Measurements from ENCODE around the gene NCOA7. TPM values are rescaled to one million over a fixed set of nuclear protein-coding genes. Genes with fewer than 3 reads are reported as not detected.

NCOA7 gene
- total and polyA plus RNA-seq, 10 of the 15 experiments (the other 5 are each of a cell fraction or from before 2014, with no cell fraction given): 18.9 to 50.3 (median 34.2) TPM

DNA sequence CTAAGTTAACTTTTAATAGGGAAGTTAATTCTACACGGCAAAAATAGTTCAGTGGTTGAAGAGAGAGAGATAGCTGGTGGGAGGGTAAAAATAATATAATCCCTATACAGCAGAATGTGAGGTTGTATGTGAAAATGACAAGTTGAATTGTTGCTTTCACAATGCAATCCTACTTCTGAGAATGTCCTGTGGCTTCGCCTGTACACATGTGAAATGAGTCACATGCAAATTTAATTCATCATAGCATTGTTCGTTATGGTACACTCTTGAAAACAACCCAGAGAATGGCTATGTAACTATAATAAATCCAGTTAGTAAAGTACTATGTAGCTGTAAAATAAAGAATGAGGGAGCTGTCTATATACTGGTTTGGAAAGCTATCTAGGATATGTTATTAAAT is 119.8 kb downstream of the NCOA7 start (continued):
- TF ChIP-seq CHD1 (IDR thresholded peaks at IDR 0.05; ENCODE audit: low read depth, low read length) (no peak), EED (IDR thresholded peaks at IDR 0.05; ENCODE audit: low read depth) (peak; percentile 45; the same call in 1 of the 2 replicates), NFYA (IDR thresholded peaks at IDR 0.05; ENCODE audit: borderline replicate concordance, low read depth, low read length) (no peak), ETV6 (conservative IDR thresholded peaks at IDR 0.05 in 1 of 2, IDR thresholded peaks at IDR 0.05 in 1 of 2; ENCODE audit: borderline replicate concordance in 1 of 2, low read depth in 1 of 2) (0 out of 4 replicates have a peak, but pooled peaks of 1 of the 2 experiments have one; percentile 46), ASH2L (IDR thresholded peaks at IDR 0.05; ENCODE audit: borderline replicate concordance, low read depth) (no peak), BACH1 (IDR thresholded peaks at IDR 0.05; ENCODE audit: borderline replicate concordance) (no peak; the same call in 1 of the 2 replicates), IKZF2 (IDR thresholded peaks at IDR 0.05) (peak; percentile 71 to 77; a peak in 3 of 4 replicates), SPI1 (IDR thresholded peaks at IDR 0.05; ENCODE audit: borderline replicate concordance, insufficient read depth, low read depth, low read length) (no peak), BCL11A (IDR thresholded peaks at IDR 0.05; ENCODE audit: low read depth, low read length) (peak; percentile 84), MEF2B (IDR thresholded peaks at IDR 0.05; ENCODE audit: partially characterized antibody, poor library complexity, severe bottlenecking) (peak; percentile 48), RELA (IDR thresholded peaks at IDR 0.05; ENCODE audit: borderline replicate concordance, partially characterized antibody) (no peak), DPF2 (IDR thresholded peaks at IDR 0.05) (peak; percentile 61), POU2F2 (IDR thresholded peaks at IDR 0.05; ENCODE audit: borderline replicate concordance, low read depth, low read length) (peak; percentile 98), TBL1XR1 (IDR thresholded peaks at IDR 0.05; ENCODE audit: low read depth, low read length) (no peak), HDGF (IDR thresholded peaks at IDR 0.05) (no peak), NRF1 (conservative IDR thresholded peaks at IDR 0.05; ENCODE audit: low read depth, low read length) (no peak), CREM (IDR thresholded peaks at IDR 0.05; ENCODE audit: low read depth) (peak; percentile 49; the same call in 1 of the 2 replicates), KLF5 (IDR thresholded peaks at IDR 0.05; ENCODE audit: partially characterized antibody) (no peak), SUZ12 (IDR thresholded peaks at IDR 0.05; ENCODE audit: unreplicated experiment) (no peak), CBX5 (IDR thresholded peaks at IDR 0.05; ENCODE audit: low read depth) (no peak)
- TF ChIP-seq, protein P1, sequence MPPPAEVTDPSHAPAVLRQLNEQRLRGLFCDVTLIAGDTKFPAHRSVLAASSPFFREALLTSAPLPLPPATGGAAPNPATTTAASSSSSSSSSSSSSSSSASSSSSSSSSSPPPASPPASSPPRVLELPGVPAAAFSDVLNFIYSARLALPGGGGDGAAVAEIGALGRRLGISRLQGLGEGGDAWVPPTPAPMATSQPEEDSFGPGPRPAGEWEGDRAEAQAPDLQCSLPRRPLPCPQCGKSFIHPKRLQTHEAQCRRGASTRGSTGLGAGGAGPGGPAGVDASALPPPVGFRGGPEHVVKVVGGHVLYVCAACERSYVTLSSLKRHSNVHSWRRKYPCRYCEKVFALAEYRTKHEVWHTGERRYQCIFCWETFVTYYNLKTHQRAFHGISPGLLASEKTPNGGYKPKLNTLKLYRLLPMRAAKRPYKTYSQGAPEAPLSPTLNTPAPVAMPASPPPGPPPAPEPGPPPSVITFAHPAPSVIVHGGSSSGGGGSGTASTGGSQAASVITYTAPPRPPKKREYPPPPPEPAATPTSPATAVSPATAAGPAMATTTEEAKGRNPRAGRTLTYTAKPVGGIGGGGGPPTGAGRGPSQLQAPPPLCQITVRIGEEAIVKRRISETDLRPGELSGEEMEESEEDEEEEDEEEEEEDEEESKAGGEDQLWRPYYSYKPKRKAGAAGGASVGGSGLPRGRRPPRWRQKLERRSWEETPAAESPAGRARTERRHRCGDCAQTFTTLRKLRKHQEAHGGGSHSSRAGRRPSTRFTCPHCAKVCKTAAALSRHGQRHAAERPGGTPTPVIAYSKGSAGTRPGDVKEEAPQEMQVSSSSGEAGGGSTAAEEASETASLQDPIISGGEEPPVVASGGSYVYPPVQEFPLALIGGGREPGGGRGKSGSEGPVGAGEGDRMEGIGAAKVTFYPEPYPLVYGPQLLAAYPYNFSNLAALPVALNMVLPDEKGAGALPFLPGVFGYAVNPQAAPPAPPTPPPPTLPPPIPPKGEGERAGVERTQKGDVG (CRISPR knock-in tag; IDR thresholded peaks at IDR 0.05): no peak
- TF ChIP-seq, protein P2, sequence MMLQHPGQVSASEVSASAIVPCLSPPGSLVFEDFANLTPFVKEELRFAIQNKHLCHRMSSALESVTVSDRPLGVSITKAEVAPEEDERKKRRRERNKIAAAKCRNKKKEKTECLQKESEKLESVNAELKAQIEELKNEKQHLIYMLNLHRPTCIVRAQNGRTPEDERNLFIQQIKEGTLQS (IDR thresholded peaks at IDR 0.05; ENCODE audit: borderline replicate concordance, extremely low read depth, low read depth, low read length): no peak
- TF ChIP-seq, protein P3, sequence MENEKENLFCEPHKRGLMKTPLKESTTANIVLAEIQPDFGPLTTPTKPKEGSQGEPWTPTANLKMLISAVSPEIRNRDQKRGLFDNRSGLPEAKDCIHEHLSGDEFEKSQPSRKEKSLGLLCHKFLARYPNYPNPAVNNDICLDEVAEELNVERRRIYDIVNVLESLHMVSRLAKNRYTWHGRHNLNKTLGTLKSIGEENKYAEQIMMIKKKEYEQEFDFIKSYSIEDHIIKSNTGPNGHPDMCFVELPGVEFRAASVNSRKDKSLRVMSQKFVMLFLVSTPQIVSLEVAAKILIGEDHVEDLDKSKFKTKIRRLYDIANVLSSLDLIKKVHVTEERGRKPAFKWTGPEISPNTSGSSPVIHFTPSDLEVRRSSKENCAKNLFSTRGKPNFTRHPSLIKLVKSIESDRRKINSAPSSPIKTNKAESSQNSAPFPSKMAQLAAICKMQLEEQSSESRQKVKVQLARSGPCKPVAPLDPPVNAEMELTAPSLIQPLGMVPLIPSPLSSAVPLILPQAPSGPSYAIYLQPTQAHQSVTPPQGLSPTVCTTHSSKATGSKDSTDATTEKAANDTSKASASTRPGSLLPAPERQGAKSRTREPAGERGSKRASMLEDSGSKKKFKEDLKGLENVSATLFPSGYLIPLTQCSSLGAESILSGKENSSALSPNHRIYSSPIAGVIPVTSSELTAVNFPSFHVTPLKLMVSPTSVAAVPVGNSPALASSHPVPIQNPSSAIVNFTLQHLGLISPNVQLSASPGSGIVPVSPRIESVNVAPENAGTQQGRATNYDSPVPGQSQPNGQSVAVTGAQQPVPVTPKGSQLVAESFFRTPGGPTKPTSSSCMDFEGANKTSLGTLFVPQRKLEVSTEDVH (IDR thresholded peaks at IDR 0.05; ENCODE audit: low read depth, partially characterized antibody): no peak
- TF ChIP-seq, protein P4, sequence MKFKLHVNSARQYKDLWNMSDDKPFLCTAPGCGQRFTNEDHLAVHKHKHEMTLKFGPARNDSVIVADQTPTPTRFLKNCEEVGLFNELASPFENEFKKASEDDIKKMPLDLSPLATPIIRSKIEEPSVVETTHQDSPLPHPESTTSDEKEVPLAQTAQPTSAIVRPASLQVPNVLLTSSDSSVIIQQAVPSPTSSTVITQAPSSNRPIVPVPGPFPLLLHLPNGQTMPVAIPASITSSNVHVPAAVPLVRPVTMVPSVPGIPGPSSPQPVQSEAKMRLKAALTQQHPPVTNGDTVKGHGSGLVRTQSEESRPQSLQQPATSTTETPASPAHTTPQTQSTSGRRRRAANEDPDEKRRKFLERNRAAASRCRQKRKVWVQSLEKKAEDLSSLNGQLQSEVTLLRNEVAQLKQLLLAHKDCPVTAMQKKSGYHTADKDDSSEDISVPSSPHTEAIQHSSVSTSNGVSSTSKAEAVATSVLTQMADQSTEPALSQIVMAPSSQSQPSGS (IDR thresholded peaks at IDR 0.05; ENCODE audit: low read length): peak; percentile 82

All from GM12878 (cell line).